SK-N-SH (cell line): ENCODE results near the gene SHMT2.

Experiments used
- CTCF ChIP-seq: fragments of 200-600 bp; sonication (generic); IDR thresholded peaks from 2 replicates; pipeline ENCODE4 v1.6.1; 2017; ENCODE audit warnings: antibody characterized with exemption, mild to moderate bottlenecking, moderate library complexity
- EP300 ChIP-seq, 2 experiments: IDR thresholded peaks; 2 replicates each; pipeline versions ENCODE4 v1.4.0 to v1.6.1; 2012; ENCODE audit warnings: borderline replicate concordance in 1 of 2, low read depth in 1 of 2, low read length in 1 of 2
- FOXM1 ChIP-seq: IDR thresholded peaks from 2 replicates; pipeline ENCODE4 v1.4.0; 2012; ENCODE audit warnings: low read depth, mild to moderate bottlenecking
- JUND ChIP-seq: IDR thresholded peaks from 2 replicates; pipeline ENCODE4 v1.4.0; 2012
- MAX ChIP-seq: IDR thresholded peaks from 2 replicates; pipeline ENCODE4 v1.4.0; 2012; ENCODE audit warnings: low read depth
- MEF2A ChIP-seq: IDR thresholded peaks from 2 replicates; pipeline ENCODE4 v1.4.0; 2012; ENCODE audit warnings: low read depth, borderline replicate concordance
- MXI1 ChIP-seq: IDR thresholded peaks from 2 replicates; pipeline ENCODE4 v1.6.1; 2012; ENCODE audit warnings: mild to moderate bottlenecking, low read depth, low read length, improper control_type of control experiment
- PBX3 ChIP-seq: IDR thresholded peaks from 2 replicates; pipeline ENCODE4; 2012
- RCOR1 ChIP-seq: fragments of 150-350 bp; IDR thresholded peaks from 2 replicates; pipeline ENCODE4 v1.6.1; 2017; ENCODE audit warnings: antibody characterized with exemption, low read length
- REST ChIP-seq: IDR thresholded peaks from 2 replicates; pipeline ENCODE4 v1.6.1; 2012; ENCODE audit warnings: mild to moderate bottlenecking, low read depth, low read length, moderate library complexity
- RFX5 ChIP-seq: IDR thresholded peaks from 2 replicates; pipeline ENCODE4 v1.6.1; 2012; ENCODE audit warnings: mild to moderate bottlenecking, improper control_type of control experiment, low read length
- RXRA ChIP-seq: IDR thresholded peaks from 2 replicates; pipeline ENCODE4 v1.4.0; 2012; ENCODE audit warnings: low read depth, mild to moderate bottlenecking, borderline replicate concordance

GRCh38 chr12:57234233-57234570, 4.7 kb downstream of the SHMT2 start:
- TF ChIP-seq CTCF (no peak), MEF2A (no peak), FOXM1 (no peak), MAX (no peak), RXRA (no peak), RCOR1 (no peak), RFX5 (no peak), PBX3 (no peak), JUND (no peak), EP300 (IDR thresholded peaks at IDR 0.05; ENCODE audit: borderline replicate concordance in 1 of 2, low read depth in 1 of 2, low read length in 1 of 2) (no peak), REST (no peak), MXI1 (no peak)
